H1 (cell line): Measurements from ENCODE around the gene PORCN. TPM values are rescaled to one million over a fixed set of nuclear protein-coding genes. Genes with fewer than 3 reads are reported as not detected.

Experiments used
- CTCF ChIA-PET: fragments of 300-600 bp; sonication (Branson Sonifier 250); formaldehyde crosslinking; loops from one replicate; lab custom pipeline; 2021; ENCODE audit not compliant: partially characterized antibody; lab: Charles Lee
- POLR2A ChIA-PET: fragments of 300-600 bp; sonication (Branson Sonifier 250); formaldehyde crosslinking; loops from one replicate; lab custom pipeline; 2021; ENCODE audit warnings: inconsistent platforms; ENCODE audit not compliant: partially characterized antibody; lab: Charles Lee
- DNase-seq, 2 experiments: peaks; one replicate each; pipeline versions ENCODE4 v3.0.0 to v3.0.0-alpha.2; 2010 to 2022; ENCODE audit warnings: low spot score in 2 of 2, low read depth in 1 of 2, mixed read lengths in 1 of 2
- FAIRE-seq: peaks from 2 replicates; lab custom pipeline; 2011; peaks lifted over from hg19 to GRCh38; lab: Jason Lieb, UNC
- H2AFZ ChIP-seq: 2 replicates; pipeline ENCODE4 v1.8.1; 2012; ENCODE audit warnings: low read length, inconsistent platforms
- H2AK5ac ChIP-seq: 2 replicates; pipeline ENCODE4 v1.6.1; 2013; ENCODE audit warnings: low read depth, low read length
- H2BK120ac ChIP-seq: replicated peaks from 2 replicates; pipeline ENCODE3; 2013; ENCODE audit warnings: low read depth, low read length, inconsistent platforms
- H2BK12ac ChIP-seq: 2 replicates; pipeline ENCODE4 v1.6.1; 2013; ENCODE audit warnings: low read depth, low read length
- H2BK15ac ChIP-seq: 2 replicates; pipeline ENCODE4 v1.6.1; 2013; ENCODE audit warnings: low read length
- H2BK20ac ChIP-seq: 2 replicates; pipeline ENCODE4 v1.6.1; 2013; ENCODE audit warnings: low read length
- H2BK5ac ChIP-seq: 2 replicates; pipeline ENCODE4 v1.6.1; 2013; ENCODE audit warnings: low read depth, low read length
- H3K14ac ChIP-seq: 2 replicates; pipeline ENCODE4 v1.6.1; 2013; ENCODE audit warnings: inconsistent platforms; ENCODE audit not compliant: insufficient read length
- H3K18ac ChIP-seq: 2 replicates; pipeline ENCODE4 v1.6.1; 2013; ENCODE audit warnings: low read length; ENCODE audit errors: extremely low read depth
- H3K23ac ChIP-seq: 2 replicates; pipeline ENCODE4 v1.6.1; 2013; ENCODE audit warnings: inconsistent platforms; ENCODE audit not compliant: insufficient read length
- H3K23me2 ChIP-seq: 2 replicates; pipeline ENCODE4 v1.6.1; 2013; ENCODE audit warnings: low read depth, low read length
- H3K27ac ChIP-seq: 2 replicates; pipeline ENCODE4 v1.6.1; 2011; ENCODE audit warnings: low read depth, low read length, inconsistent platforms
- H3K27me3 ChIP-seq, 4 experiments: replicated peaks in 1 of 4; 1 replicate in 1 of 4; 2 replicates in 3 of 4; pipeline versions ENCODE4 v1.6.1 to v1.8.1; 2011 to 2013; ENCODE audit warnings: low read length in 3 of 4, mild to moderate bottlenecking in 3 of 4, inconsistent platforms in 2 of 4, mixed read lengths in 2 of 4, moderate library complexity in 1 of 4; ENCODE audit not compliant: control insufficient read depth in 3 of 4, insufficient read depth in 3 of 4; ENCODE audit errors: extremely low read depth in 1 of 4
- H3K36me3 ChIP-seq, 4 experiments: 2 replicates each; pipeline versions ENCODE4 v1.6.1 to v1.8.1; 2011 to 2013; ENCODE audit warnings: mild to moderate bottlenecking in 4 of 4, low read length in 3 of 4, moderate library complexity in 2 of 4, control low read depth in 1 of 4, inconsistent platforms in 1 of 4; ENCODE audit not compliant: insufficient read depth in 4 of 4, control insufficient read depth in 2 of 4
- H3K4ac ChIP-seq: replicated peaks from 2 replicates; pipeline ENCODE3; 2013; ENCODE audit warnings: low read length, low read depth, mixed read lengths, inconsistent platforms; ENCODE audit not compliant: insufficient read length
- H3K4me1 ChIP-seq, 4 experiments: replicated peaks in 1 of 4; 1 replicate in 1 of 4; 2 replicates in 3 of 4; pipeline versions ENCODE4 v1.6.1 to v1.8.1; 2011 to 2013; ENCODE audit warnings: low read length in 3 of 4, inconsistent platforms in 2 of 4, mixed read lengths in 1 of 4; ENCODE audit not compliant: insufficient read depth in 4 of 4, control insufficient read depth in 3 of 4
- H3K4me2 ChIP-seq, 2 experiments: 2 replicates each; pipeline versions ENCODE4 v1.6.1 to v1.8.1; 2011 to 2013; ENCODE audit warnings: low read depth in 2 of 2, low read length in 2 of 2, control low read depth in 1 of 2, inconsistent platforms in 1 of 2, mild to moderate bottlenecking in 1 of 2; ENCODE audit not compliant: insufficient read depth in 1 of 2
- H3K4me3 ChIP-seq, 4 experiments: fragments of 200-600, 300-600 bp in 1 of 4; sonication (generic), shearing (Covaris generic), sonication (Bioruptor Twin) in 1 of 4; 2 replicates each; pipeline versions ENCODE4 v1.5.1 to v1.8.1; 2011 to 2016; ENCODE audit warnings: low read length in 4 of 4, low read depth in 3 of 4, control low read depth in 2 of 4, inconsistent platforms in 2 of 4, mild to moderate bottlenecking in 2 of 4, mixed read lengths in 1 of 4, moderate library complexity in 1 of 4; ENCODE audit not compliant: insufficient read depth in 2 of 4; ENCODE audit errors: extremely low read depth in 1 of 4
- H3K56ac ChIP-seq: replicated peaks from 2 replicates; pipeline ENCODE3; 2013; ENCODE audit warnings: low read depth, mild to moderate bottlenecking, mixed read lengths, low read length, inconsistent platforms; ENCODE audit not compliant: insufficient read length
- H3K79me1 ChIP-seq: 2 replicates; pipeline ENCODE4 v1.6.1; 2013; ENCODE audit warnings: low read depth, low read length, control low read depth
- H3K79me2 ChIP-seq, 2 experiments: 2 replicates each; pipeline versions ENCODE4 v1.6.1 to v1.8.1; 2012 to 2013; ENCODE audit warnings: low read length in 2 of 2, mild to moderate bottlenecking in 2 of 2, inconsistent platforms in 1 of 2; ENCODE audit not compliant: insufficient read depth in 2 of 2, control insufficient read depth in 1 of 2
- H3K9ac ChIP-seq, 4 experiments: replicated peaks in 1 of 4; 1 replicate in 1 of 4; 2 replicates in 3 of 4; pipeline versions ENCODE4 v1.6.1 to v1.8.1; 2011 to 2013; ENCODE audit warnings: low read depth in 3 of 4, low read length in 3 of 4, control low read depth in 2 of 4, mild to moderate bottlenecking in 2 of 4, moderate library complexity in 2 of 4, inconsistent platforms in 1 of 4; ENCODE audit errors: extremely low read depth in 1 of 4
- H3K9me3 ChIP-seq, 2 experiments: 2 replicates each; pipeline versions ENCODE4 v1.6.1 to v1.8.1; 2012 to 2013; ENCODE audit warnings: mild to moderate bottlenecking in 2 of 2, moderate library complexity in 2 of 2, control low read depth in 1 of 2, inconsistent platforms in 1 of 2, low read depth in 1 of 2, low read length in 1 of 2, mixed read lengths in 1 of 2; ENCODE audit not compliant: insufficient read depth in 2 of 2
- H4K20me1 ChIP-seq, 2 experiments: replicated peaks in 1 of 2; 2 replicates each; pipeline versions ENCODE3 to v1.8.1; 2011 to 2013; ENCODE audit warnings: inconsistent platforms in 2 of 2, low read length in 2 of 2, mild to moderate bottlenecking in 1 of 2; ENCODE audit not compliant: insufficient read depth in 2 of 2, control insufficient read depth in 1 of 2
- H4K5ac ChIP-seq: 2 replicates; pipeline ENCODE4 v1.6.1; 2013; ENCODE audit warnings: low read length, low read depth, mixed read lengths, inconsistent platforms; ENCODE audit not compliant: insufficient read length
- H4K8ac ChIP-seq: 2 replicates; pipeline ENCODE4 v1.8.0; 2013; ENCODE audit warnings: mild to moderate bottlenecking, moderate library complexity, low read length, inconsistent platforms; ENCODE audit not compliant: insufficient read depth; ENCODE audit errors: extremely low read depth
- H4K91ac ChIP-seq: replicated peaks from 2 replicates; pipeline ENCODE3; 2013; ENCODE audit warnings: low read length, mixed read lengths, inconsistent platforms; ENCODE audit not compliant: insufficient read length
- RAD21 ChIP-seq, 2 experiments: IDR thresholded peaks in 1 of 2; conservative IDR thresholded peaks in 1 of 2; 2 replicates each; pipeline ENCODE4 v1.6.1; 2011; ENCODE audit warnings: low read depth in 2 of 2, low read length in 2 of 2, improper control_type of control experiment in 1 of 2, inconsistent platforms in 1 of 2, mild to moderate bottlenecking in 1 of 2, moderate library complexity in 1 of 2
- SAP30 ChIP-seq: fragments of 300-600 bp; sonication (generic); IDR thresholded peaks from 2 replicates; pipeline ENCODE4 v1.7.1; 2012; ENCODE audit warnings: low read length, moderate library complexity, mild to moderate bottlenecking, inconsistent platforms; ENCODE audit not compliant: insufficient read depth, insufficient replicate concordance
- WGBS, 2 experiments: shearing (Covaris generic) in 1 of 2; methylation state at CpG; one replicate each; pipeline versions ENCODE4 v1.1.6 to v1.1.7; 2013 to 2015; ENCODE audit warnings: low lambda C conversion rate in 2 of 2, mixed read lengths in 2 of 2, inconsistent platforms in 1 of 2, low coverage in 1 of 2, missing lambda C conversion rate in 1 of 2; ENCODE audit not compliant: insufficient replicate concordance in 2 of 2, insufficient coverage in 1 of 2, insufficient read length in 1 of 2; ENCODE audit errors: extremely low coverage in 1 of 2, missing lambda C conversion rate in 1 of 2; 5-methylcytosine and 5-hydroxymethylcytosine counted together
- polyA plus RNA-seq, 7 experiments: library from polyadenylated mRNA; depleted of rRNA in 3 of 7; stranded (reverse) in 5 of 7; unstranded in 2 of 7; fragments of >200 nt in 5 of 7; fragments of 200-250 nt in 2 of 7; gene quantifications; 1 replicate in 5 of 7; 2 replicates in 1 of 7; 4 replicates in 1 of 7; pipeline versions ENCODE4 v1.2.1 to v1.2.3, GENCODE V29; 2011 to 2013; ENCODE audit warnings: missing spikeins in 2 of 7, mixed read lengths in 2 of 7
- total RNA-seq: library from RNA; stranded (reverse); fragmentation: NEBNext Ultra II Directional; extraction: Animal tissue kit (Norgen Biotek cat#: 25700); gene quantifications from 2 replicates; pipeline ENCODE4 v1.2.1, GENCODE V29; 2021
- TF ChIP-seq, protein P1 (sequence below), 3 experiments: IDR thresholded peaks; 1 replicate in 2 of 3; 2 replicates in 1 of 3; pipeline versions ENCODE4 v1.5.1 to v1.6.1; 2011; ENCODE audit warnings: low read length in 3 of 3, mild to moderate bottlenecking in 3 of 3, inconsistent platforms in 2 of 3, low read depth in 1 of 3, moderate library complexity in 1 of 3; ENCODE audit not compliant: insufficient read depth in 1 of 3; ENCODE audit errors: control extremely low read depth in 1 of 3

The PORCN gene
- total and polyA plus RNA-seq, 2 of the 8 experiments (the other 6 are each of a cell fraction or from before 2014, with no cell fraction given): 14.6 to 34.1 TPM

DNA sequence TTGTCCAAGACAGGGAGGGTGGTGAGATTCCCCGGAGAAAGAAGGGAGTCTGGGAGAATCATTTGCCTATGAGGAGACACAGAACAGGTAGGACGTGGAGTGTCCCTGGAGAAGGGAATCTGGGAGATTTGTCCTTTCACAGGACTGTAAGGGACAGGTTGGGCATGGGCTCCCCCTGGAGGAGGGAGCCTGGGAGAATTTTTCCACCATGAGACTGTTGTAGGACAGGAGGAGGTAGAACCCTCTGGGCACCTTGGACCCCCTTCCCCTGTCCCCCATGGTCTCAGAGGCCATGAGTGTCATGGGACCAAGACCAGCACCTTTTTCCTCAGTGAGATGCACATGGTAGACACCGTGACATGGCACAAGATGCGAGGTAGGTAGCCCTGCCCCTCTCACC is 2.8 kb downstream of the PORCN start:
- H4K5ac ChIP-seq: no peak overlapping the region
- POLR2A ChIA-PET: no interaction called here
- no peak overlapping the region for H3K4ac ChIP-seq
- no peak overlapping the region for H2BK5ac ChIP-seq
- no peak overlapping the region for H3K18ac ChIP-seq
- no peak overlapping the region for H2AFZ ChIP-seq
- H3K9ac ChIP-seq: no peak overlapping the region
- no peaks in the 10 kb centered on the region; a peak in 2 of 7 replicates for H3K27me3 ChIP-seq
- no peak overlapping the region for H3K27ac ChIP-seq
- no peak overlapping the region for H3K4me3 ChIP-seq
- WGBS, 2 experiments: 61% methylated on average over 3 of the region's 4 CpGs; no CpG with 5 or more reads in 1 of the 2 experiments
- peak in 1 of 2 experiments; percentile 43 for DNase-seq
- no peak overlapping the region for H2AK5ac ChIP-seq
- H3K79me2 ChIP-seq: no peaks in the 10 kb centered on the region
- no peaks in the 10 kb centered on the region for H3K9me3 ChIP-seq
- H4K8ac ChIP-seq: no peak overlapping the region
- peaks cover 0 to 5% (median 2%) of the 10 kb centered on the region in 4 experiments; a peak in 4 of 7 replicates for H3K4me1 ChIP-seq
- H3K14ac ChIP-seq: no peak overlapping the region
- H3K4me2 ChIP-seq: no peak overlapping the region
- H3K56ac ChIP-seq: no peak overlapping the region
- CTCF ChIA-PET: no interaction called here
- H2BK15ac ChIP-seq: no peak overlapping the region
- TF ChIP-seq, protein P1, sequence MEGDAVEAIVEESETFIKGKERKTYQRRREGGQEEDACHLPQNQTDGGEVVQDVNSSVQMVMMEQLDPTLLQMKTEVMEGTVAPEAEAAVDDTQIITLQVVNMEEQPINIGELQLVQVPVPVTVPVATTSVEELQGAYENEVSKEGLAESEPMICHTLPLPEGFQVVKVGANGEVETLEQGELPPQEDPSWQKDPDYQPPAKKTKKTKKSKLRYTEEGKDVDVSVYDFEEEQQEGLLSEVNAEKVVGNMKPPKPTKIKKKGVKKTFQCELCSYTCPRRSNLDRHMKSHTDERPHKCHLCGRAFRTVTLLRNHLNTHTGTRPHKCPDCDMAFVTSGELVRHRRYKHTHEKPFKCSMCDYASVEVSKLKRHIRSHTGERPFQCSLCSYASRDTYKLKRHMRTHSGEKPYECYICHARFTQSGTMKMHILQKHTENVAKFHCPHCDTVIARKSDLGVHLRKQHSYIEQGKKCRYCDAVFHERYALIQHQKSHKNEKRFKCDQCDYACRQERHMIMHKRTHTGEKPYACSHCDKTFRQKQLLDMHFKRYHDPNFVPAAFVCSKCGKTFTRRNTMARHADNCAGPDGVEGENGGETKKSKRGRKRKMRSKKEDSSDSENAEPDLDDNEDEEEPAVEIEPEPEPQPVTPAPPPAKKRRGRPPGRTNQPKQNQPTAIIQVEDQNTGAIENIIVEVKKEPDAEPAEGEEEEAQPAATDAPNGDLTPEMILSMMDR (IDR thresholded peaks at IDR 0.05; ENCODE audit: control extremely low read depth in 1 of 3, insufficient read depth in 1 of 3, low read depth in 1 of 3, low read length in 3 of 3): peak; percentile 20 to 23 (median 23); a peak in 3 of 4 replicates
- no peak for TF ChIP-seq SAP30
- peak; percentile 35 to 48 for TF ChIP-seq RAD21 (IDR thresholded peaks at IDR 0.05 in 1 of 2, conservative IDR thresholded peaks at IDR 0.05 in 1 of 2; ENCODE audit: low read depth in 2 of 2, low read length in 2 of 2)
- FAIRE-seq: no peak
- H2BK120ac ChIP-seq: no peak overlapping the region
- H4K20me1 ChIP-seq: no peaks in the 10 kb centered on the region
- H2BK20ac ChIP-seq: no peak overlapping the region
- H4K91ac ChIP-seq: no peak overlapping the region
- H3K36me3 ChIP-seq: peaks cover 0 to 2% (median 0%) of the 10 kb centered on the region in 4 experiments; a peak in 3 of 8 replicates
- no peaks in the 10 kb centered on the region; the same call in 1 of the 2 replicates for H3K23me2 ChIP-seq
- no peaks in the 10 kb centered on the region for H3K79me1 ChIP-seq
- H2BK12ac ChIP-seq: no peak overlapping the region
- H3K23ac ChIP-seq: no peak overlapping the region
